ENCODE results near the gene FLII. TPM values are rescaled to one million over a fixed set of nuclear protein-coding genes. Genes with fewer than 3 reads are reported as not detected.
A peak's percentile ranks its signal among the peaks of the same experiment; 100 is the strongest.

Gene FLII
- total RNA-seq, 1 experiment from 2014 or later: 309 TPM

DNA sequence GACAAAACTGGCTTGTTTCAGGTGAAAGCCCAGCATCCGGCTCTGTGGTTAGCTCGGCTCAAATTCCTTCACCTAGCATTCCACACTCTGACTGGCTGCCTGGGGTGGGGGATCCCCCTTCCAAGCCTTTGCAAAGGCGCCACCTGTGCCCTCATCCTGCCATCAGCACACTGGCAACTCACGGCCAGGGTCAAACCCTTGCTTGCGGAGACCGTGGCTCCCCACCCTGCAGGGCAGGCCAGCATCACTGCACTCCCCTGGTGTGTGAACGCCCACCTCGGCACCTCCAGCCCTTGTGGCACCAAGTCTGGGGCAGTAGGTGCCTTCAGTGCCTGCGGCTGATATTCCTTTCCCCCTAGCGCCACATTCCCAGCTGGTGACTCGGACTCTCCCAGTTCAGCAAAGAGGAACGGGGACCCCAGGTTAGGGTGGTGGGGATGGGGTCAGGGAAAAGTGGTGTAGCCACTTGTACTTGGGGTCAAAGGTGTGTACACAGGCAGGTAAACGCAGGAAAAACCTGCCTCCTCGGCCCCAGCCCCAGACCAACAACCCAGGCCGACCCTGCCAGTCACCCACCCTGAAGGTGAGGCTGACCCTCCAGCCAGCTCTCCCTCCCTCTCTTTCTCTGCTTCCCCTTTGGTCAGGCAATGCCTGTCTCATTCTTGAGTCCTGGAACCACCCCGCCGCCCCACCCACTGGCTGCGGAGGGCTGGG is 1.1 kb downstream of the FLII start:
- peak overlapping the region; percentile 98 for H3K27ac Mint-ChIP-seq
- TF ChIP-seq, protein P1, sequence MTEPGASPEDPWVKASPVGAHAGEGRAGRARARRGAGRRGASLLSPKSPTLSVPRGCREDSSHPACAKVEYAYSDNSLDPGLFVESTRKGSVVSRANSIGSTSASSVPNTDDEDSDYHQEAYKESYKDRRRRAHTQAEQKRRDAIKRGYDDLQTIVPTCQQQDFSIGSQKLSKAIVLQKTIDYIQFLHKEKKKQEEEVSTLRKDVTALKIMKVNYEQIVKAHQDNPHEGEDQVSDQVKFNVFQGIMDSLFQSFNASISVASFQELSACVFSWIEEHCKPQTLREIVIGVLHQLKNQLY (CRISPR knock-in tag; IDR thresholded peaks at IDR 0.05): no peak
- TF ChIP-seq, protein P2, sequence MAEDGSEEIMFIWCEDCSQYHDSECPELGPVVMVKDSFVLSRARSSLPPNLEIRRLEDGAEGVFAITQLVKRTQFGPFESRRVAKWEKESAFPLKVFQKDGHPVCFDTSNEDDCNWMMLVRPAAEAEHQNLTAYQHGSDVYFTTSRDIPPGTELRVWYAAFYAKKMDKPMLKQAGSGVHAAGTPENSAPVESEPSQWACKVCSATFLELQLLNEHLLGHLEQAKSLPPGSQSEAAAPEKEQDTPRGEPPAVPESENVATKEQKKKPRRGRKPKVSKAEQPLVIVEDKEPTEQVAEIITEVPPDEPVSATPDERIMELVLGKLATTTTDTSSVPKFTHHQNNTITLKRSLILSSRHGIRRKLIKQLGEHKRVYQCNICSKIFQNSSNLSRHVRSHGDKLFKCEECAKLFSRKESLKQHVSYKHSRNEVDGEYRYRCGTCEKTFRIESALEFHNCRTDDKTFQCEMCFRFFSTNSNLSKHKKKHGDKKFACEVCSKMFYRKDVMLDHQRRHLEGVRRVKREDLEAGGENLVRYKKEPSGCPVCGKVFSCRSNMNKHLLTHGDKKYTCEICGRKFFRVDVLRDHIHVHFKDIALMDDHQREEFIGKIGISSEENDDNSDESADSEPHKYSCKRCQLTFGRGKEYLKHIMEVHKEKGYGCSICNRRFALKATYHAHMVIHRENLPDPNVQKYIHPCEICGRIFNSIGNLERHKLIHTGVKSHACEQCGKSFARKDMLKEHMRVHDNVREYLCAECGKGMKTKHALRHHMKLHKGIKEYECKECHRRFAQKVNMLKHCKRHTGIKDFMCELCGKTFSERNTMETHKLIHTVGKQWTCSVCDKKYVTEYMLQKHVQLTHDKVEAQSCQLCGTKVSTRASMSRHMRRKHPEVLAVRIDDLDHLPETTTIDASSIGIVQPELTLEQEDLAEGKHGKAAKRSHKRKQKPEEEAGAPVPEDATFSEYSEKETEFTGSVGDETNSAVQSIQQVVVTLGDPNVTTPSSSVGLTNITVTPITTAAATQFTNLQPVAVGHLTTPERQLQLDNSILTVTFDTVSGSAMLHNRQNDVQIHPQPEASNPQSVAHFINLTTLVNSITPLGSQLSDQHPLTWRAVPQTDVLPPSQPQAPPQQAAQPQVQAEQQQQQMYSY (CRISPR knock-in tag; IDR thresholded peaks at IDR 0.05): no peak
- 0 out of 2 replicates have a peak, but pooled peaks have one; percentile 29 for TF ChIP-seq ETV6 (CRISPR knock-in tag; IDR thresholded peaks at IDR 0.05)
- TF ChIP-seq, protein P3, sequence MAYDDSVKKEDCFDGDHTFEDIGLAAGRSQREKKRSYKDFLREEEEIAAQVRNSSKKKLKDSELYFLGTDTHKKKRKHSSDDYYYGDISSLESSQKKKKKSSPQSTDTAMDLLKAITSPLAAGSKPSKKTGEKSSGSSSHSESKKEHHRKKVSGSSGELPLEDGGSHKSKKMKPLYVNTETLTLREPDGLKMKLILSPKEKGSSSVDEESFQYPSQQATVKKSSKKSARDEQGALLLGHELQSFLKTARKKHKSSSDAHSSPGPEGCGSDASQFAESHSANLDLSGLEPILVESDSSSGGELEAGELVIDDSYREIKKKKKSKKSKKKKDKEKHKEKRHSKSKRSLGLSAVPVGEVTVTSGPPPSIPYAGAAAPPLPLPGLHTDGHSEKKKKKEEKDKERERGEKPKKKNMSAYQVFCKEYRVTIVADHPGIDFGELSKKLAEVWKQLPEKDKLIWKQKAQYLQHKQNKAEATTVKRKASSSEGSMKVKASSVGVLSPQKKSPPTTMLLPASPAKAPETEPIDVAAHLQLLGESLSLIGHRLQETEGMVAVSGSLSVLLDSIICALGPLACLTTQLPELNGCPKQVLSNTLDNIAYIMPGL (CRISPR knock-in tag; IDR thresholded peaks at IDR 0.05): 0 out of 2 replicates have a peak, but pooled peaks have one; percentile 29
- ChIA-PET POLR2A (interaction anchor here (0.9 to 1.7 kb wide), 2 partner anchors 10 to 13 kb away, joined by 6 read pairs; no protein-coding TSS in a partner anchor), CTCF (interaction anchor here (1.2 to 2.5 kb wide), 2 partner anchors 10 to 106 kb away, joined by 4 to 15 read pairs; partner anchors contain the start of gene SHMT1)
- H3K9me3 Mint-ChIP-seq: no peaks in the 10 kb centered on the region
- peaks cover 29% of the 10 kb centered on the region for H3K4me1 Mint-ChIP-seq
- DNase-seq (ENCODE audit: low spot score) (peak; percentile 59), ATAC-seq (peak; percentile 2)
- peak overlapping the region; percentile 95 for H3K4me3 Mint-ChIP-seq
- H3K36me3 Mint-ChIP-seq: peaks cover 33% of the 10 kb centered on the region
- H3K27me3 Mint-ChIP-seq (ENCODE audit: low read depth): no peaks in the 10 kb centered on the region

DNA sequence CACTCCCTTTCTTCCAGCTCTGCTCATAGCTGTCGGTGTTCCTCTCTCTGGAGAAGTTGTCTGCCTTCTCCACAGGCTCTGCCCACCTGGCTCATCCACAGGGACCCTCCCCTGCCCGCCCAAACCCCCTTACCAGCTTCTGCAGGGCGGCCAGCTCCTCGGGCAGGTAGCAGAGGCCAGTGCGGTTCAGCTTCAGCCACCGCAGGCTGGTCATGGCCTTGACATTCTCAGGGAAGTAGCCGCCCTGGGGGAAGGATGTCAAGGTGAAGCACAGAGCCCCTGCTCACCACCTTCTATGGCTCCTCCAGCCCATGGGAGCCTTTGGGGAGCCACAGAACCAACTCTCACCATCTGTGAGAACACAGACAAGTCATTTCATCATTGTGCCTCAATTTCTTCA is 1.8 kb downstream of the FLII start:
- ChIA-PET POLR2A (interaction anchor here (0.9 to 1.7 kb wide), 2 partner anchors 9 to 14 kb away, joined by 6 read pairs; no protein-coding TSS in a partner anchor), CTCF (interaction anchor here (2.5 kb wide), 1 partner anchor 10 kb away, joined by 15 read pairs; no protein-coding TSS in a partner anchor)
- no peak for TF ChIP-seq ESRRA (CRISPR knock-in tag; IDR thresholded peaks at IDR 0.05; ENCODE audit: borderline replicate concordance)
- TF ChIP-seq ATF1 (CRISPR knock-in tag; IDR thresholded peaks at IDR 0.05): no peak
- no peak for TF ChIP-seq FOXJ3 (CRISPR knock-in tag; IDR thresholded peaks at IDR 0.05; ENCODE audit: borderline replicate concordance)
- TF ChIP-seq, protein P4, sequence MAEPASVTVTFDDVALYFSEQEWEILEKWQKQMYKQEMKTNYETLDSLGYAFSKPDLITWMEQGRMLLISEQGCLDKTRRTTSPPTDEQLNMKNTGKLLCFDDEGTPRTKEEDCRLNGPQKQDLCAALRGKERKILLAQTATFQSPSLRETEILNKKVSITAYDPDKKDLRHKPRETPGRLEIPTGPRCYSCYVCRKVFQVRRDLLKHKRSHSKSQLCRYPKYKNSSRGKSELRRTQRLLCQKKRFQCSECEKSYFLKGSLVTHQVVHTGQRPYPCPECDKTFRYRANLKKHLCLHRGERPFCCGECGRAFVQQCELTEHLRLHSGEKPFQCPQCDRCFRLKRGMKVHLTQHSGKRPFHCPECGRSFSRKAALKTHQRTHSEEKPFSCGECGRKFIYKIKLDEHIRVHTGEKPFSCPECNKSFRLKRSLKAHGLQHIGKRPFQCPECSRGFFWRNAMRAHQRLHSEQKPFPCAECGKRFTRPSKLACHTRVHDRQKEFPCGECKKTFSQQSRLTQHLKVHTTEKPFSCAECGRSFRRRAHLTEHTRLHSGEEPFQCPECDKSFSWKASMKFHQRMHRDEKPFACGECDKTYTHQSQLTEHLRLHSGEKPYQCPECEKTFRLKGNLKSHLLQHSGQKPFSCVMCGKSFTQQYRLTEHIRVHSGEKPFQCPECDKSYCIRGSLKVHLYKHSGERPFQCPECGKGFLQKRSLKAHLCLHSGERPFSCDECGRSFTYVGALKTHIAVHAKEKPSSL (CRISPR knock-in tag; conservative IDR thresholded peaks at IDR 0.05): no peak
- no peak for TF ChIP-seq JUN (CRISPR knock-in tag; IDR thresholded peaks at IDR 0.05)
- TF ChIP-seq, protein P5, sequence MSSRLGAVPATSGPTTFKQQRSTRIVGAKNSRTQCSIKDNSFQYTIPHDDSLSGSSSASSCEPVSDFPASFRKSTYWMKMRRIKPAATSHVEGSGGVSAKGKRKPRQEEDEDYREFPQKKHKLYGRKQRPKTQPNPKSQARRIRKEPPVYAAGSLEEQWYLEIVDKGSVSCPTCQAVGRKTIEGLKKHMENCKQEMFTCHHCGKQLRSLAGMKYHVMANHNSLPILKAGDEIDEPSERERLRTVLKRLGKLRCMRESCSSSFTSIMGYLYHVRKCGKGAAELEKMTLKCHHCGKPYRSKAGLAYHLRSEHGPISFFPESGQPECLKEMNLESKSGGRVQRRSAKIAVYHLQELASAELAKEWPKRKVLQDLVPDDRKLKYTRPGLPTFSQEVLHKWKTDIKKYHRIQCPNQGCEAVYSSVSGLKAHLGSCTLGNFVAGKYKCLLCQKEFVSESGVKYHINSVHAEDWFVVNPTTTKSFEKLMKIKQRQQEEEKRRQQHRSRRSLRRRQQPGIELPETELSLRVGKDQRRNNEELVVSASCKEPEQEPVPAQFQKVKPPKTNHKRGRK (CRISPR knock-in tag; IDR thresholded peaks at IDR 0.05; ENCODE audit: borderline replicate concordance): no peak
- TF ChIP-seq, protein P6, sequence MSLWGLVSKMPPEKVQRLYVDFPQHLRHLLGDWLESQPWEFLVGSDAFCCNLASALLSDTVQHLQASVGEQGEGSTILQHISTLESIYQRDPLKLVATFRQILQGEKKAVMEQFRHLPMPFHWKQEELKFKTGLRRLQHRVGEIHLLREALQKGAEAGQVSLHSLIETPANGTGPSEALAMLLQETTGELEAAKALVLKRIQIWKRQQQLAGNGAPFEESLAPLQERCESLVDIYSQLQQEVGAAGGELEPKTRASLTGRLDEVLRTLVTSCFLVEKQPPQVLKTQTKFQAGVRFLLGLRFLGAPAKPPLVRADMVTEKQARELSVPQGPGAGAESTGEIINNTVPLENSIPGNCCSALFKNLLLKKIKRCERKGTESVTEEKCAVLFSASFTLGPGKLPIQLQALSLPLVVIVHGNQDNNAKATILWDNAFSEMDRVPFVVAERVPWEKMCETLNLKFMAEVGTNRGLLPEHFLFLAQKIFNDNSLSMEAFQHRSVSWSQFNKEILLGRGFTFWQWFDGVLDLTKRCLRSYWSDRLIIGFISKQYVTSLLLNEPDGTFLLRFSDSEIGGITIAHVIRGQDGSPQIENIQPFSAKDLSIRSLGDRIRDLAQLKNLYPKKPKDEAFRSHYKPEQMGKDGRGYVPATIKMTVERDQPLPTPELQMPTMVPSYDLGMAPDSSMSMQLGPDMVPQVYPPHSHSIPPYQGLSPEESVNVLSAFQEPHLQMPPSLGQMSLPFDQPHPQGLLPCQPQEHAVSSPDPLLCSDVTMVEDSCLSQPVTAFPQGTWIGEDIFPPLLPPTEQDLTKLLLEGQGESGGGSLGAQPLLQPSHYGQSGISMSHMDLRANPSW (CRISPR knock-in tag; conservative IDR thresholded peaks at IDR 0.05; ENCODE audit: low read depth): no peak
- no peak for TF ChIP-seq ZNF219 (CRISPR knock-in tag; IDR thresholded peaks at IDR 0.05; ENCODE audit: borderline replicate concordance)
- Mint-ChIP-seq H3K36me3 (peaks cover 36% of the 10 kb centered on the region), H3K9me3 (no peaks in the 10 kb centered on the region), H3K4me1 (peaks cover 29% of the 10 kb centered on the region), H3K4me3 (peak overlapping the region; percentile 95), H3K27me3 (ENCODE audit: low read depth) (no peaks in the 10 kb centered on the region), H3K27ac (peak overlapping the region; percentile 98)
- DNase-seq (ENCODE audit: low spot score) (no peak), ATAC-seq (no peak)

All from WTC11 (cell line).